Myometrial cell (primary cell): ENCODE data around the gene OR4A16. TPM values are rescaled to one million over a fixed set of nuclear protein-coding genes. Genes with fewer than 3 reads are reported as not detected.

Source experiments
- total RNA-seq: library from RNA; depleted of rRNA; stranded (reverse); fragments of >200 nt; gene quantifications from 2 replicates; pipeline ENCODE4 v1.2.3, GENCODE V29; 2015

OR4A16 gene
- not detected in 2 replicates for total RNA-seq

GRCh38 chr11:55342901-55343300 is at the start of gene OR4A16:
Gene OR4A16 (plus strand): TSS chr11:55343201. CDS start chr11:55343201, 0 bp downstream.

GRCh38 chr11:55367674-55368073 is 24.7 kb downstream of the OR4A16 start, which contains the start of gene OR4A15:
Gene OR4A15 (plus strand): TSS chr11:55367974. CDS start chr11:55367974, 0 bp downstream.

Other genes starting within 250 kb of the OR4A16 start
- not detected in 2 replicates for gene TRIM48, start 81.0 kb upstream of the OR4A16 start, total RNA-seq
- gene OR4A15, start 24.8 kb downstream of the OR4A16 start, total RNA-seq = not detected in 2 replicates
- not detected in 2 replicates for gene OR4C15, start 211.3 kb downstream of the OR4A16 start, total RNA-seq
- gene OR4C16, start 228.9 kb downstream of the OR4A16 start, total RNA-seq = not detected in 2 replicates